Stimulated activated CD4-positive, alpha-beta T cell treated with anti-CD3 and anti-CD28 coated beads, Interleukin-2, amount 100 ng/mL, for 4 hours (primary cell): ENCODE measurements around the gene DNMBP.
"Not testable (repeated sequence)": the region's sequence is repeated elsewhere in the genome, so short reads cannot be mapped to it uniquely, and the experiment has no call there.

Source experiments
- DNase-seq: peaks from one replicate; pipeline ENCODE4 v3.0.0-alpha.2; 2020; ENCODE audit warnings: low read depth

The DNMBP gene

GRCh38 chr10:99993701-99994689, 15.8 kb downstream of the DNMBP start:
- peak; percentile 28 for DNase-seq

DNA sequence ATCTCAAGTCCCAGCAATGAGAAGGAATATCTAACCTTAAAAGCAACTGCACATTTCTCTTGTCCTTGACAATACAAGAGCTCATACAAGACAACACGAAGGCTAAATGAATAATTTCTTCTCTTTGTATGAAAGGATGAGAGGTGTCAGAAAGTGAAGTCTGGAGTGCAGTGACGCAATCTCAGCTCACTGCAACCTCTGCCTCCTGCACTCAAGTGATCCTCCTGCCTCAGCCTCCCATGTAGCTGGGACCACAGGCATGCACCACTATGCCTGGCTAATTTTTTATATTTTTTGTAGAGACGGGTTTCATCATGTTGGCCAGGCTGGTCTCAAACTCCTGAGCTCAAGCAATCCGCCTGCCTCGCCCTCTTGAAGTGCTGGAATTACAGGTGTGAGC, 24.1 kb downstream of the DNMBP start:
- DNase-seq: not testable (repeated sequence)

DNA sequence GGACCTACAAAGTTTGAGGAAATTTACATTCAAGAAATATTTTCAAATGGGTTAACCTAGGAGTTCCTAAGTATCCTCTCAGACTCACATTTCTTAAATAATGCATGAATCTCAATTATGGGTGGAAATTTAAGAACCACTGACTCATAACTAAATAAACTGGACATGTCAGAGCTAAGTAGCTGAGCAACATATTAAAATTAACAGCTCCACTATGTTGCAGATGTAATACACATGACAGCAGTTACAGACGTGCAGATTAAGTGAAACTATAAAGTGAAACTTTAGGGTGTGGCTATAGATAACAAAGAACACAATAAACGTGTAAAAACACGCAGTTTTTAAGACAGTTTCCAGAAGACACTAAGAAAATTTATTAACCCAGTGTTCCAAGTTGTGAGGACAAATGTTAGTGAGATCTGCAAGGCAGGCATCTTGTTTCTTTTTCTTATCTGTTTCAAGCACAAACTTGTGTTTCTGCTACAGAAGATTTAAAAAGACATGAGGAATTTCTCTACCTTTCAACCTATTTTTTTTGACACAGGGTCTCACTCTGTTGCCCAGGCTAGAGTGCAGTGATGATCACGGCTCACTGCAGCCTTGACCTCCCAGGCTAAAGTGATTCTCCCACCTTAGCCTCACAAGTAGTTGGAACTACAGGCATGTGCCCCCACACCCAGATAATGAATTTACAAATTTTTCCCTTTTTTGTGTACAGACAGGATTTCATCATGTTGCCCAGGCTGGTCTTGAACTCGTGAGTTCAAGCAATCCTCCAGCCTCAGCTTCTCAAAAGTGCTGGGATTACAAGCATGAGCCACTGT, 25.3 kb downstream of the DNMBP start:
- DNase-seq: no peak

DNA sequence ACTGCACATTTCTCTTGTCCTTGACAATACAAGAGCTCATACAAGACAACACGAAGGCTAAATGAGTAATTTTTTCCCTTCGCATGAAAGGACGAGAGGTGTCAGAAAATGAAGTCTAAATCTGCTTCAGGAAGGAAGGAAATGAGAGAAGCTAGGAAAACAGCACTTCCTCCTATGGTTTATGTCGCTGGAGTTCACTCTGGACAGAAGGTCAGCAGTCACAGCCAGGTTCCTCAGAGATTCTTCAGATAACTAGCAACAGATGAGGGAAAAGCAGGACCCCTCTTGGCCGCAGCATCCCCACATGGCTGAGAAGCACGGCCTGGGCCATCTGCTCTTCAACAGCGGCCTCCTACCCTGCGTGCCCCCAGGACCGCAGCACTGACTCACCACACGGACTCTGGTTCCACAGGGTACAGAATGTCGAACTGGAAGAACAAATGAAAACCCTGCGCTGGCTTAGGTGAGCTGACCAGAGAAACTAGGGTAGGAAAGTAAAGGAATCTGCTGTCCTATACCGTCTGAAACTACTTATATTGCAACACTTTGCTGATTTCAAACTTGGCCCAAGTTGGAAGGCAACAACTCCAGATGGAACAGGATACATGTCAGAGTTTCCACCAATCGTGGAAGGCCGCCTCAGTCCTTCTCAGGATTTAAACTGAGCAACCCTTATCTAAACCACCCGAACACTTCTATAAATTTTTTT, 26.3 kb downstream of the DNMBP start:
- no peak for DNase-seq

- no peak for DNase-seq
Observed at GRCh38 chr10:99982728-99983127, 27.0 kb downstream of the DNMBP start.

DNA sequence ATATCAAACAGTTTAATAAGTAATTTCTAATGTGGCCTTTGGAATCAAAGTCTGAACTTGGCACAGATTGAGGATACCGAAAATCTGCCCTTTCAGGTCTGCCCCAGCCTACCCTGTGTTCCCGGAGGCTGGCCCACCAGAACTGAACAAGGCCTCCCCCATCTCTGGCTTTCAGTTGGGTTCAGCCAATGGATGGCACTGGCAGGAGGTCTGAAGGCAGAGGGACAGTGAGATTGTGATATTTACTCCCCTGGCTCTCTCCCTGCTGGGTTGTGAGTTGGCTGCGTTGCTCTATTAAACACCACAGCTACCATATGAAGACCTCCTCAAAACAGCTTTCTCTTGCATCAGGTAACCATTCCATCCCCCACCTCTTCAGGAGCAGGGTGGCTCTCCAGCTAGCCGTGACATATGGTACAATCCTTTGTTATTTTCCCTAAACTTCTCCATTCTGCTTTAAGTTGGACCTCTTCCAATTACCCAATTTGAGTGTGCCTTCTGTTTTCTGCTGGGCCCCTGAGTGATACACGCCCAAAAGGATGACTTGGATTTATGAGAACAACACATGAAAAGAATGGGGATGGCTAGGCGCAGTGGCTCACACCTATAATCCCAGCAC, 28.1 kb downstream of the DNMBP start:
- no peak for DNase-seq

DNA sequence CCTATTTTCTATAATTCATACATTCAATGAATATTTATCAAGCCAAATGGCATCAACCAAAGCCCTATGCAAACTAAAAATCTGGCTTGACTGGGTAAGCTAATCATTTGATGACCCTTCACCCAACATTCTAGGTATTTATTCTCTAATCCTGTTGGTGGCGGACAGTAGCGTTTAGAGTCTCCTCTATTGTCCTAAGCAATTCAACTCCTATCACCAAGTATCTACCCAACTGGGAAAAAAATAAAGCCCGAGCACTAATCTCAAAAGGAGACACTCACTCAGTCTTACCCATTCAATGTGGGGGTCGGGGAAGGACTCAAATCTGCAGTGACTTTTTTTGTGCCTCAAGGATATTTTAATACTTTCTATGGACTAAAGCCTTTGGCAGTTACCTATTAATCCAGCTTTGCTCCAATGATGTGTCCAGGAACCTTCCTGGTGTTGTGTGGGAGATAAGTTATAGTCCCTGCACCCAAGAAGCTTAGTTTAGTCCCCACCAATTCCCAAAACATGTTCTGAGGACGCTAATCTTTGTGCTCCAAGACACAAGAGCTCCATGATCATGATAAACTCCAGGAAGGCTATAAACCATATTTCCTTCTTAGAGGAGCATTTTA, 30.6 kb downstream of the DNMBP start:
- DNase-seq: no peak

- DNase-seq: no peak
Observed at GRCh38 chr10:99977916-99978315, 31.8 kb downstream of the DNMBP start.

- no peak for DNase-seq
Observed at GRCh38 chr10:99976886-99977665, 32.7 kb downstream of the DNMBP start.

DNA sequence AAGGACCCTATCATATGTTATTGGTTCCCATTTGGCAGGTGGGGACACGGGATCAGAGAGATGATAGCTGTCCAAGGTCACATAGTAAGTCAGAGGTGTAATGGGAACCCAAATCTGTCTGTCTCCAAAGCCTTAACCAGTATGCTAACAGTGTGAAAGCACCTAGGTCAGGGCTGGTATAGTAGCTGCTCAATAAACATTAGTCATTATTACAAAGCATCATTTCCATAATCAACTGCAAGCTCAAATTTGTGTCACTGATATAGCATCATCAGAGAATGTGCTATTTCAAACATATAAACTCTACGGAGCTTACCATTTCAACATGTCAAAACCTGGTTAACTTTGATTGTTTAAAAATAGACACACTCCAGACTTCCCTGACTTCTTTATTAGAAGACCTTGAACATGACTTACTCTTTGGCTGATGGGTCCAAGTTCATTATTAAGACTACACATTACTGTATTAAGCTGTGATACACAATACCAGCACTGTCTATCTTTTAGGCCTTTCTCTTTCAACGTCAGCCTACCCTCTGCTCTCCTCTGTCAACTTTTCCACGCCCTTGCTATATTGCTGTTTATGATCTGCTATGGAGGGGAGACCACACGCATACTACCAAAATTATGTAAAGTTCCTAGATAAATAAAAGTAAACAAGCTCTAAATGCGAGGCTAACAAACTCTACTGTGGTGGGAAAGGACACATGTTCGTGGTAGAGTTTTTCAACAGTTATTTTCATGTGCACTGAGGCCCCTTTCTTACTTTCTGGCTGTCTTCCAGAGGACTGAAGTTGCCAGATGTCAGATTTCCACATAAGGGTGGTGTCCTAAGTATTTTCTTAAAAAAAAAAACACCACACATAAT, 33.6 kb downstream of the DNMBP start:
- no peak for DNase-seq

DNA sequence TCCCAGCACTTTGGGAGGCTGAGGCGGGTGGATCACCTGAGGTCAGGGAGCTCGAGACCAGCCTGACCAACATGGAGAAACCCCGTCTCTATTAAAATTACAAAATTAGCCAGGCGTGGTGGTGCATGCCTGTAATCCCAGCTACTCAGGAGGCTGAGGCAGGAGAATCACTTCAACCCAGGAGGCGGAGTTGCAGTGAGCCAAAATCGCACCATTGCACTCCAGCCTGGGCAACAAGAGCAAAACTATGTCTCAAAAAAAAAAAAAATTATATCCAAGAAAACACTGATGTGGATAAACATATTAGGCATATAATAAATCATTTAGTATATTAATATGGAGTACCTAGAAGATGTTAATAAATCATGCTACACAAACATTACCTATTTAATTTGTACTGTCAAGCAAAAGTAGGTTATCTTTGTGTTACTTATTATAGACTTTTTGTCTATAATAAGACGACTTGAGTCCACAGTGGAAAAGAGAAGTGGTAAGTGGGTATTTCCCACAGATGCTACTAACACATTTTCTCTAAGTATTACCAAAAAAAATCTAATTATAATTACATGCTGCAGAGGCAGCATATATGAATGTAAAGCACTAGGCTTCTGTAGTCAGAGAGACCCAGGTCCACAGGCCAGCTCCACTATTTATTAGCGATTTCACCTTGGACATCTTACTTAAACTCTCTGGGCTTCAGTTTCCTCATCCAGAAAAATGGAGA, 34.5 kb downstream of the DNMBP start:
- no peak for DNase-seq

- DNase-seq: no peak
Observed at GRCh38 chr10:99973190-99973589, 36.6 kb downstream of the DNMBP start.

DNA sequence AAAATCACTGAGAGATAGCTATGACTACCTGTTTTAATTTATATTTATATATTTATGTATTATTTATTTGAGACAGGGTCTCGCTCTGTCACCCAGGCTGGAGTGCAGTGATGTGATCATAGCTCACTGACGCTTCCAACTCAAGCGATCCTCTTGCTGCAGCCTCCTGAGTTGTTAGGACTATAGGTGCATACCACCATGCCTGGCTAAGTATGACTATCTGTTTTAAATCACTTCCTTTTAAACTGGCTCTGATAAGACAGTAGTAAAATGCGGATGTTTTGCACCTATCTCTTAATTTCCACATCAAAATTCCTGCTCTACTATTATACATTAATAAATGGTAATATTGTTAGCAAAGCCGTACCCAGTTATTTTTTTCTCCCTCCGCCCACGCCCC, 41.8 kb downstream of the DNMBP start:
- DNase-seq: no peak

DNA sequence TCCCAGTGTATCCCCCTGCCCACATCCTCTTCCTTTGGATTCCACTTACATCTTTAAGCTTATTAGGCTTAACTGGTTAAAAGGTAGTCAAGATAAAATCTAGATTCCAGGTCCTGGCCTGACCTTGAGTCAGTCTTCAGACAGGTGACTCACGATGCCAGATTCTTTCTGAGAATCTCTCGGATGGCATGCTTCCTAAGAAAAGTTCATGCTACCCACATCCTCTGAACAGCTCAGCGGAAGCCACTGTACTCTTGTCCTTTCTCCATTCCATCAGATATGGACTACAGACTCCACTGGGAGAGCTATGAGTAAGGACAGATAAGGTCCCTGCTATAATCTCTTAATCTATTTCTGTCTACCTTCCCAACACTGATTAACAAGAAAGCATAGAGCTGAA, 43.4 kb downstream of the DNMBP start:
- DNase-seq: no peak

GRCh38 chr10:99965700-99966099, 44.0 kb downstream of the DNMBP start:
- no peak for DNase-seq

GRCh38 chr10:99964791-99965190, 45.0 kb downstream of the DNMBP start:
- DNase-seq: no peak

DNA sequence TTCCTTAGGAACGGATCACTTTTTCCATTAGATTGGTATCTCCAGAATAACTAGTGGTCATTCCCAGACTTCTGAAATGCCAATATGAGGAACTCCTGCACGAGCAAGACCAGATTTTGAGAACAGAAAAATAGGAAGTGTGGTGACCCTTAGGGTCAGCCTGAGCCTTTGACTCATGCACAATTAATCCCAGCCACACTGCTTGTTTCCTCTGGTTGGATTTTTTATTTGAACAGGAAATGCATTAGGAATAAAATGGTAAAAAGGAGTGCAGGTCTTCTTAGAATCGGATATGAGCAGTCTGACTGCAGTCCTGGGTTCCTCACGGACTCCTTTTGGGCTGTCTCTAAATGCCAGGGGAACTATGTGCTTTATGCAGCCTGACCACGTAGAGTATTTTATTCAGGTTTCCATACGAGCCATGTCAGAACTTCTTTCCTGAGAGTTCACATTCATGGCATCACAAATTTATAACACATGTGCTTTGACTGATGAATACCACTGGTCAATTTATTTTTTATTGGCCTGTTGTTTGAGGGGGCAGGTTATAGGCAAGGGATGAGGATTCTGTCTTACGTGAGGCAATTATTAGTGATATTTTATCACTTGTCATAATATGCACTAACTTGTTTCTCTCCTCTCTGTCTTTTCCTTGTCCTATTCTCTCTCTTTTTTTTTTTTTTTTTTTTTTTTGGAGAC, 46.1 kb downstream of the DNMBP start:
- not testable (repeated sequence) for DNase-seq

DNA sequence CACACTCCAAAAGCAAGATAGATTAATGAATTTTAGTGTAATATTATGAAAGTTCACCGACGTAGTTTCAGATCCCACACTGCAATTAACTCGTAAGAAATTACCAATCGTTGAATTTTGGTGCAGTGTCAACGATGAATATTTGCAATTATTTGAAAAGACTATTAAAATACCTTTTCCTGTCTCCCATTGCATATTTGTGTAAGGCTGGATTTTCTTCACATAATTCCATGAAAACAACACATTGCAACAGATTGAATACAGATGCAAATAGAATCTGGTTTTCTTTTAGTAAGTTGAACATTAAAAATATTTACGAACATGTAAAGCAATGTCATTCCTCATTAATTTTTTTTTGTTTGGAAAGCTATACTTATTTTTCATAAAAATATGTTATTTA, 50.9 kb downstream of the DNMBP start:
- no peak for DNase-seq
